Erythroblast (primary cell): ENCODE measurements around the gene PPARGC1A.

Experiments used
- GATA1 ChIP-seq: IDR thresholded peaks from 2 replicates; pipeline ENCODE4 v1.6.1; 2011; ENCODE audit warnings: low read depth, mild to moderate bottlenecking, control low read depth, low read length, moderate library complexity
- POLR2A ChIP-seq: IDR thresholded peaks from 2 replicates; pipeline ENCODE4 v1.6.1; 2011; ENCODE audit warnings: mild to moderate bottlenecking, low read length

DNA sequence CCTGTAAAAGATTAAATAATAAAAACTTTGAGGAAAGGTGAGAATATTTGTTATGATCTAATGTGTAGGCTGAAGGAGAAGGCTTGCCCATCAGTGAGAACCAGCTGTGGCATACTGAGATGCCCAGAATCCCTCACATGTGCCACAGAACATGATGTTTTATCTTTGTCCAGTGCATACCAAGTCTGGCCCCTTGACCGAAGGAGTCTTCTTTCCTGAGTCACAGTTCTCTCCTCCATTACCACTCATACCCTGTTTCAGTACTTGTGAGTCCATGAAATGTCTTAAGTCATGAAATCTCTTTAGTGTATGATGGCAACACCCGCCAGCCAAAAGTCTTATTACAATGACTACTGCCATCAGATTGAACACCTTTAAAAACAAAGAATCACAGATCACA is 42.7 kb downstream of the PPARGC1A start:
- no peak for TF ChIP-seq POLR2A
- no peak for TF ChIP-seq GATA1
